HCT116 (cell line): Measurements from ENCODE around the gene PEAK1.

ENCODE experiments used
- CTCF ChIP-seq, 3 experiments: fragments of 200-600 bp in 1 of 3; sonication (generic) in 1 of 3; IDR thresholded peaks in 2 of 3; conservative IDR thresholded peaks in 1 of 3; 2 replicates each; pipeline ENCODE4 v1.5.1; 2012 to 2017; ENCODE audit warnings: low read depth in 2 of 3, low read length in 2 of 3, antibody characterized with exemption in 1 of 3, borderline replicate concordance in 1 of 3, control low read depth in 1 of 3, mild to moderate bottlenecking in 1 of 3, mixed read lengths in 1 of 3, mixed run types in 1 of 3, moderate library complexity in 1 of 3; ENCODE audit not compliant: insufficient read depth in 1 of 3
- SIN3A ChIP-seq: IDR thresholded peaks from 2 replicates; pipeline ENCODE4 v1.6.1; 2012; ENCODE audit warnings: low read depth
- YY1 ChIP-seq: IDR thresholded peaks from 2 replicates; pipeline ENCODE4 v1.6.1; 2011; ENCODE audit warnings: low read length, low read depth, moderate library complexity, mild to moderate bottlenecking; ENCODE audit not compliant: insufficient replicate concordance; ENCODE audit errors: extremely low read depth

GRCh38 chr15:77251662-77252061 lies 168.2 kb downstream of the PEAK1 start:
- no peak for TF ChIP-seq YY1
- no peak for TF ChIP-seq SIN3A
- no peak for TF ChIP-seq CTCF (IDR thresholded peaks at IDR 0.05 in 2 of 3, conservative IDR thresholded peaks at IDR 0.05 in 1 of 3; ENCODE audit: borderline replicate concordance in 1 of 3, insufficient read depth in 1 of 3, low read depth in 2 of 3, low read length in 2 of 3)
